ENCODE data around the gene MOK.
"Not testable (repeated sequence)": the region's sequence is repeated elsewhere in the genome, so short reads cannot be mapped to it uniquely, and the experiment has no call there.

Gene MOK

DNA sequence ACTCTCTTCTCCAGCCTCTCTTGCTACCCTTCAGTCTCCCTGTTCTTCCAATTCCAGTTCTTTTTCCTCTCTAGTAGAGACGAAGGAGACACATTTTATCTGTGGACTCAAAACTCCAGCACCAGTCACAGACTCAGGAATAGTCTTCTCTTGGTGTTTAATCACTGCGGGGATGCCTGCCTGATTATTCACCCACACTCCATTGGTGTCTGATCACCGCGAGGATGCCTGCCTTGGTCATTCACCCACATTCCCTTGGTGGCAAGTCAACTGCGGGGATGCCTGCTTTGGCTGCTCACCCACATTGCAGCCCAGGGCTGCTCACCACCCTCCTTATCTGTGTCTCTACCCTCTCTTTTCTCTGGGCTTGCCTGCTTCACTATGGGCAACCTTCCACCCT, 64.5 kb downstream of the MOK start:
- not testable (repeated sequence) for DNase-seq

DNA sequence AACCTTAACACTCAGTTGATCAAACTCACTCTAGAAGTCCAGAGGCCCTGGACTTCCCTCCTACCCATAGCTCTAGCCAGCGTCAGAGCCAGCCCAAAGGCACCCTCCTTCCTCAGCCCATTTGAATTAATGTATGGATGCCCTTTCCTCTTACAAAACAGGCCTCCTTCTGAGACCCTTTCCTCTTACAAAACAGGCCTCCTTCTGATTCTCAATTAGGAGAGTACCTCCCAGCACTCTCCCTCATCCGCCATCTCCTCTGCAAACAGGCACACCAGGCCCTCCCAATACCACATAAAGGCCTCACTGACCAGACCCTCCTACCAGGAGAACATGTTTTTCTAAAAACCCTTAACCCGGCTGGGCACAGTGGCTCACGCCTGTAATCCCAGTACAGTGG, 65.7 kb downstream of the MOK start:
- no peak for DNase-seq

DNA sequence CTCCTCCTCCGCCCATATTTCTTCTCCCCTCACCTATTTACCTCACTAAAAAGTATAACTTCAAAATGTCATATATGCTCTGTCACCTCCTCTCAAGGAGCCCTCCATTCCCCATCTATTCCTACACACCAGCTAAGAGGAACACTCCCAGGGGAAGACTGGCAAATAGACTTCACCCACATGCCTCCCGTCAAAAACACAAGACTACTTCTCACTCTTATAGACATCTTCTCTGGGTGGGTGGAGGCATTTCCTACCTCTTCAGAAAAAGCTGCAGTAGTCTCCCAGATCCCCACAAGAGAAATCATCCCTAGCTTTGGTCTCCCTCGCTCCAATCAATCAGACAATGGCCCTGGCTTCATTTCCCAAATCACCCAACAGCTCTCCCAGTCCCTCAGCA, 66.2 kb downstream of the MOK start:
- no peak for DNase-seq

DNA sequence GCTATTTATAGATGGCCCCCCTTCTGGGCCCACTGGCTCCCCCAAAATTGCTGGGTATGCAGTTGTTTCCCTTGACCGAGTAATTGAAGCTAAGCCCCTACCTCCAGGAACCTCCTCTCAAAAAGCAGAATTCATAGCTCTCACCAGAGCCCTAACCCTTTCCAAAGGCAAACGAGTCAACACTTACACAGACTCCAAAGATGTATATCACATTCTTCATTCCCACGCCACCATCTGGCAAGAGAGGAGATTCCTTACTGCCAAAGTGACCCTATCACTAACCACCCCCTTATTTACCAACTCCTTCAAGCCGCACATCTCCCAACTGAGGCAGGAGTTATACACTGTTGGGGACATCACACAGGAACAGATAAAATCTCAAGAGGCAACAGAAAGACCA, 66.8 kb downstream of the MOK start:
- DNase-seq: no peak

DNA sequence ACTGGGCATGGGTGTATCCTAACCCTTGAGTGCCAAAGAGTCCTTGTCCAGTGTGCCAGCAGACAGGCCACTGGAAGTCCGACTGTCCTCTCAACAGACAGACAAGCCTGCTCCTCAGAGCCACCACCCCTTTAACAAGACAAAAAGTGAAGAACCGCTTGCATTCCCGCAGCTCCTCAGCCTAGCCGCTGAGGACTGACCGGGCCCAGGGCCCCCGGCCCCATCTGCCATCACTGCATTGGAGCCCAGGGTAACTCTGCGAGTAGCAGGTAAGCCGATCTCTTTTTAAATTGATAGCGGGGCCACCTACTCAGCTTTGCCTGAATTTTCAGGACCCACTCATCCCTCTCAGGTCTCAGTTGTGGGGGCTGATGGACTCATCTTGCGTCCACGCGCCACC, 68.9 kb downstream of the MOK start:
- no peak for DNase-seq

DNA sequence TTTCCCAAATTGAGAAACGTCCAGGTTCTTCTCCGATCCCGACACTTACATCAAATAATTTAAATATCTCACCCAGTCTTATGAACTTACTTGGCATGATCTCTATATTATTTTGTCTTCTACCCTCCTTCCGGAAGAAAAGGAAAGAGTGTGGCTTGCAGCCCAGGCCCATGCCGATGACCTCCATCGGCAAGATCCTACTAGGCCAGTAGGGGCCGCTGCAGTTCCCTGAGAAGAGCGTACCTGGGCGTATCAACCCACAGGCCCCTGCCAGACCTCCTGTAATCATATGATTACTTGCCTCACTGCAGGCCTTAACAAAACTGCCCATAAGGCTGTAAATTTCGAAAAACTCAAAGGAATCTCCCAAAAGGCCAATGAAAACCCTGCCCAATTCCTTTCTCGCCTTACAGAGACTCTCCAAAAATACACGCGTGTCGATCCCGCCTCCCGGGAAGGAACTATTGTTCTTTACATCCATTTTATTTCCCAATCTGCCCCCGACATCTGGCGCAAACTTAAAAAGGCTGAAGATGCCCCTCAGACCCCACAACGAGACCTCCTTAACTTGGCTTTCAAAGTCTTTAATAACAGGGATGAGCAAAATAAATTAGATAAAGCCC, 69.6 kb downstream of the MOK start:
- DNase-seq: no peak

DNA sequence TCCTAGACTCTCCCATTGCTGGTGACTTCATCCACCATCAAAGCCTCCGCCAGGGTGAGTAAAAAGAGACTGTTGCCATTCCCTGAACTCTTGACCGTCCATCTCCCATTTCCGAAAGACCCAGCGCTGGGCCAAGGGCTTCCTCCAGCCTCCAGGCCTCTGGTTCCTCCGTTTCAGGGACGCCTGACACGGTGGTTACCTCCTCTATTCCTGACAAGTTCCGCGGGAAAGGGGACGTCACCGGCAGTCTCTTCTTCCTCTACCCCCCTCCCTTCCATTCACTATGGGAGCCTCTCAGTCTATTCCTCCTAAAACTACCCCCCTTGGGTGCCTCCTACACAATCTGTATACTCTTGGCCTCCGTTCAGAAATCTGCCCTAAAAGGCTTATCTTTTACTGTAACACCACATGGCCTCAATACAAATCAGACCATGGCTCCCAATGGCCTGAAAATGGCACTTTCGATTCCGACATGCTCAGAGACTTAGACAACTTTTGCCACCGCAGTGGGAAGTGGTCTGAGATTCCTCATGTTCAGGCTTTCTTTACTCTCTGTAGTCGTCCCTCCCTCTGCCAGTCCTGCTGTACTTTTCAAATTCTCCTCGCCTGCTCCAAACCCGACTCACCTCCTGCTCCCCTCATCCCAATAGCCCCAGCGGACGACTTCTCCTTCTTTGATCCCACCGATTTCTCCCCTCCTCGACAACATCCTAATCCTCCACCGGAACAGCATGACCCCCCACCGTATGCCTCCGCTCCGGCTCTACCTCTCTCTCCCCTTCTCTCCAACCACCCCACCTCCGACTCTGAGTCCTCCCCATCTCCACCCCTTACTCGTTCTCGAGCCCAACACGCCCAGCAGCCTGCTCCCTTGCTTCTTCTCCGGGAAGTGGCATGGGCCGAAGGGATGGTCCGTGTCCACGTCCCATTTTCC, 70.4 kb downstream of the MOK start:
- DNase-seq: no peak

DNA sequence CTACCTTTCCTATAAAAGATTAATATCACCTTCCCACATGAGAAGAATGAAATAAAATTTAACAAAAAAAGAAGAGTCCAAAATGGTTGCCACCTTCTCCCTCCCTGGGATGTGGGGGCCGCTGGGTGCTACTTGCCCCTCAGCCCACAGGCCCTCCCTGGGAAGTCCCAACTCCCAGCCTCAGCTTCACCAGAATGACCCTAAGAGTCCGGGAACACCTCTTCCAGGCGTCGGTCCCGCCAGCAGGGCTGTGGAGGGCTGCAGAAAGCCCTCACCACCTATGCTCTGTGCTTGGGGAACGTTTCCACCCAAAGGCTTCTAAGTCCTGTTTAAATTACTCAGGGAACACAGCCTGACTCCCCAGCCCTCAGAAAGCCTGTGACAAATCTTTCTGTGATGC, 71.9 kb downstream of the MOK start:
- DNase-seq: no peak

DNA sequence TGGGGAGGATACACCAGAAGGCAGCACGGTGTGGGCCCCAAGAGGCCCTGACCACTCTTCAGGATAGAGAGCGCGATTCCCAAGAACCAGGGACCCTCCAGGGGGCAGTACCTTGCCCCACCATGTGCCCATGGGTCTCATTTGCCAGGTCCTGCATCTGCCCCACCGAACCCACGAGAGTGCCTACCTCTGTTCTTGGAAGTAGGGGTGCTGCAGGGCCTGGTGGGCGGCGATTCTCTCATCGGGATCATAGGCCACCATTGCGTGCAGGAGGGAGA, 72.7 kb downstream of the MOK start:
- DNase-seq: no peak

DNA sequence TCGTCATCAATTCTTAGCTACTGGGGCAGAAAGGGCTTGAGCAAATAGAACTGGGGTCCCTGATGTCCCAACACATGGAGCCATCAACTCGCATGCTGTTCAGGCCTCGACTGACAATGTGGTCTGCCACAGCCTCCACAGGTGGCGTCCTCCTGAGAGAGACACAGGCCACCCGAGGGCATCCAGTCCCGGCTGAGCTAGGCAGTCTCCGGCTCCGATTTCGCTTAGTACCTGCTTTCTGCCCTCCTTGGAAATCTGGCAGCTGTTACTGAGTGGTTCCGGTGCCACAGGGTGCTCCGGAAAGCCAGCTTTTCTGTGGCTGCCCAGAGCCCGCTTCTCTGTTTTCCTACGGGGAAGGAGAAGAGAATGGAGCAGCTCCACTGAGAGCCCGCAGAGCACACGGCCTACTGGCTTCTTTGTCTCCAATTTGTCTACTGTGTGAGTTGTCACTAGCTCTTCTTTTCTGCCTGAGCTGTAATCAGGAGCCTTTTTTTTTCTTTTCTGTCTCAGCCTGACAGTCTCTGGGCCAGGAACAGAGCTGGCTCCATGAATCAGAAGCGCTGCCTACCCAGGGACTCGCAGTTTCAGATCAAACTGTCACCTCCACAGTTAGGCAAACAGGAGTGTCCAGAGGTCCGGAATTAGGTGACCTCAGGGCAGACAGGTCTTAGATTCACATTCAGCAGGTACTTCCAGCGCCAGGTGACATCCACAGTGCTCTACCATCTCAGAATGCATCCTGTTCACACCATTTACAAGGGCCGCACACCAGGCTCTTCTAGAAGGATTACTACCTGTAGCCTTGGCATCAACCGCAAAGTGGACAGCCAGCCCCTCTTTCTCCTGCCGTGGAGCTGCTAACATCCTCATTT, 73.3 kb downstream of the MOK start:
- DNase-seq: no peak

DNA sequence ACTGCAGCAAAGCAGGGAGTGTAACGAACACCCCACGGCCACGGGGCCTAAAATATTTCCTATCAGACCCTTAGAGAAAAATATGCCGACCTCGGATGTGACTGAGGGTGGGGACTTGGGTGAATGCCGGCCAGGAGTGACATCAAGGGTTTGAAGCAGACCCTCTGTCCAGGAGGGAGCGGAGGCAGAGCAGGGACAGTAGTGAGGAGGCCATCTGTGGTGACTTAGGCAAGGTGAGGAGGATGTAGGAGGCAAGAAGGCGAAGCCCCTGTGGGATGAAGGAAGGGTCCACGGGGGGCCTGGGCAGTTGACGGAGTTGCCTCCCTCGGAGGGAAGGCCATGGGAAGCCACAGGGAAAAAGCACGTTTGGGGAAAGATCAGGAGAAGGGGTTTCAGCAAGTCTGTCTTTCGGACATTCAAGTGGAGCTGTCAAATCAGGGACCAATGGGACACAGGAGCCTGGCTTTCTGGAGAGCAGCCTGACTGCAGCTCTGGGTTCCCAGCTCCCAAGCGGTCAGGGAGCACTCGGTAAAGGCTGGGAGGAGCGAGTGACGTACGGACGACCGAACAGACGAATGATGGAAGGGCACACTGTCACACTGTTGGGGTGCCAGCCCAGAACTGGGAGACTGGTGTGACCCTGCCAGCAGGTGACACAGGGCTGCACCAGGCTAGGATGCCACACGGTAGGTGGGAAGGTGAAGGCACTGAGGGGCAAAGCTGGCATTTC, 74.3 kb downstream of the MOK start:
- no peak for DNase-seq

DNA sequence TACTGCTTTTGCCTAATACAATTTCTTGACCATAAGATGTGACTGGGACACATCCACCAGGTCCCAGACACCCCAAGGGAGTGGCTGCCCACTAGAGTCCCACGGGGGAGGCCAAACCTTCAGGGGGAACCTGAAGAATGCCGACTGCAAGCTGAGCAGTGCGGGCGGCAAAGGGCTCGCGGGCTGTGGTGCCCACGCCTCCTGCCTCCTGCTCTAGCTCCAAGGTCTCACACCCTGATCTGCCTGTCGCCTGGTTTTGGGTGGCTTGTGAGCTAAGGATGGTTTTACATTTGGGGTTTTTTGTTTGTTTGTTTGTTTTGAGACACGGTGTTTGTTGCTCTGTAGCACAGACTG, 75.2 kb downstream of the MOK start:
- no peak for DNase-seq

DNA sequence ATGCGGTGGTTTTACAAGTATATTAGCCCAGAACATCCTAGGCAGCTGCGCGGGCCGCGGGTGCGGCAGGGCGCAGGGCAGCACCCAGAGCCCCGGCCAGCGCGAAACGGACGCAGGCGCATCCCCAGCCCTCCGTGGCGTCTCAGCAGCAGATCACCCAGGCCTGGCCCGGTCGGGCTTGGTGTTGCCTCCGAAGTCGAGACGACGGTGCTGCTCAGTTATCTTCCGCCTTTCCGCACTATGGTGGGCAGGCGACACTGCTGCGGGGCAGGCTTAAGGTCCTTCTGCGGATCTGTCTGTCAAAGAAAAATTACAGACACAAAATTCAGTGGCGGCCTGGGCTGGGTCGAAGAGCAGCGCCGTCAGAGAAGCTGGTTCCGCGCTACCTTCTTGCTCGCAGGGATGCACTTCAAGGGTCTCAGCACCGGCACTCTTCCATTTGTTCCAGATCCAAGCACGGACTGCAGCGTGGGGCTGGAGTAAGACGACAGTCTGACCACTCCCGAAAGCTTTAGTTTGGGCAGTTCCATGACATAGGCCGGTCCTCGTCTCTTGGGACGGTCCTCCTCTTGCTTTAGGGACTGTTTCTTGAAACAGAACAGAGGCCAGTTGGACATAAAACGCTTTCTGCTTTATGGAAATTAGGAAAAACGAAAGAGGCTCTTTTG, 75.8 kb downstream of the MOK start:
- DNase-seq: no peak

DNA sequence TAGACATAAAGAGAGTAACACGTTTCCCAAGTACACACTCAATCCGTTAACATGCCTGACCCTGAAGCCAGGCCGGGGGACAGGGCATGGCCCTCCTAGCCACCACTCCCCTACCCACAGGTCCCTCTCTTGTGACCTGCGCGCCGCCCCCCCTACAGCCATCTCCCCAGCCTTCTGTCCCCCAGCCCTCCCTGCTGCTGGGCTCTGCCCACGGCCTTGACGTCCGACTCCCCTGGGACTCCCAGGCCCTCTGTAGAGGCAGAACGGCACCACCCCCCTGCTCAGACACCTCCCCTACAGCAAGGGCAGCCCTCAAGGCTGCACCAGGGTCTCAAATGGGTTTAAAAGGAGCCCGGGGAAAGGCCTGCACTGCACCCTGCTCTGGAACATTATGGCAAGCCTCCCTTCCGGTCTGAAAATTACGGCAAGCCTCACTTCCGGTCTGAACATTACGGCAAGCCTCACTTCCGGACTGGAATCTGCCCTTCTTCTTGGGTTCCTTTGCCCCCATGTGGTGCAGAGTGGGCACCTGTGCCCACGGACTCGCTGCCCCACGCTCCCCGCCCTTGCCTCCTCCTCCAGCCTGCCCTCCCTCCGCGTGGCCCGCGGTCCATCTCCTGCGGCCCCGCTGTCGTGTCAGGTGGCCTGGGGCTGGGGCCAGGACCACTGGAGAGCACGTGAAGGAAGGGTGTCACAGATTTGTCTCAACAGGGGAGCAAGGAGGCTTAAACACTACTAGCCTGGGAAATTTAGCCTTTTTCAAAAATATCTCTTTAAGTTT, 77.6 kb downstream of the MOK start:
- no peak for DNase-seq

DNA sequence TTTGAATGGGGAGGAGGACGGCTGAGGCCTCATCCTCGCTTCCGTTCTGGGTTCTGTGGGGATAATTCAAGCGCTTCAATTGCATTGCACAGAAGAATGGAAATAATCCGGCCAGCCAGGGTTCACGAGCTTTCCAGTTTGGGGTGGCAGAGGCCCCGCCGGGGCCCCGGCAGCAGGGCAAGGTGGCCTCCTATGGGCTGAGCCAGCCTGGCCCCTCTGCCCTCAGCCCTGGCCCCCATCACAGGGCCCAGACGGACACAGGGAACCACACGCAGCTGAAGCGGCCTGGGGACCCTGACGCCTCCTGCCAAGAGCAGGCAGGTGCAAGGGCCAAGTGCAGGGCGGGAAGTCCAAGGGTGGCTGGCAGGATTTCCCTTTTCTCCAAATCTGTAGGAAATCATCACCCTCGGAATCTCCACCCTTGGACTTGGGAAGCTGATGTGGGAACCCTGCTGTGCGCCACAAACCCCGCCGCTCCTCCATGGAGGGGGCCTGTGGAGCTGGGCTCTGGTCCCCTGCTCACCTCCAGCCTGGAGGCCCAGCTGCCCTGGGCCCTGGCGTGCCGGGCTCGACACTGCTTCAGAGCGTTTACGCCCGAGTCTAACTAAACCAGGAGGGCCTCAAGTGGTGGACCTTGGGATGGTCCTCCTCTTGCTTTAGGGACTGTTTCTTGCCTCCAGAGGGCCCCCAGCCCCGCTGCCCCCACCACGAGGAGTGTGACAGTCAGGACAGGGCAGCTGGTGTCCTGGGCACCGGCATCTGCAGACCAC, 78.4 kb downstream of the MOK start:
- no peak for DNase-seq

DNA sequence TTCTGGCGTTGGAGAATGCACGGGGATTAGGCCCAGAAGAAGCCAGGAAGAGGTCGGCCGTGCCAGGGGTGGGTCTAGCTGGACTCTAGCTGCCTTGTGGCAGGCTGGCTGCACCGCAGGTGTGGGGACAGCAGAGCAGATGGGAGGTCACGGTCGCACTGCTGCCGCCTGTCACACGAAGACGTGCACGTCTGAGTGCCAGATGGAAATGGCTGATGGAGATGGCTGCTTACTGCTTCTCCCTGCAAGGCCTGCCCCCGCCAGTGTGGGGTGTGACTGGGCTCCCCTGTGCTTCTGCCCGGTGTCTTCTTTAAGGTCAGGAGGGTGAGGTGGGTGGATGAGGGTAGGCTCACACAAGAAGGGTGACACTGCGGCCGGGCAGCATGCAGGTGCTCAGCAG, 79.0 kb downstream of the MOK start:
- DNase-seq: no peak

DNA sequence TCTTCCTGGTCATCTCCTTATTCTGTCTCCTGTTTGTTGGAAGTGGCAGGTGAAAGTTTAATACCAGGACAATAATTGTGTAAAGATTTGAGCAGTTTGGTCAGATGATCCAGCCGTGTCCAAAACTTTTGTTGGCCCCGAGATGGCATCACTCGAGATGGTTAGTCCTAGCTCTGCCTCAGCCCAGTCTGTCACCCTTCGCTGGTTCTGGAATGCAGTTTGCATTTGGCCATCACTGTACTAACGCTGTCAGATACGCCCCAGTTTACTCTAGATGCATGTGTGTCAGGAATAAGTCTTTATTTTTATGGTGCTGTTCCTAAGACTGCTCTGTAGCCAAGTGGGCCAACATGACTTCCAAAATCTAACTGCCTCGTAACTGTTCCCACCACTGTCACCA, 79.6 kb downstream of the MOK start:
- DNase-seq: no peak

DNA sequence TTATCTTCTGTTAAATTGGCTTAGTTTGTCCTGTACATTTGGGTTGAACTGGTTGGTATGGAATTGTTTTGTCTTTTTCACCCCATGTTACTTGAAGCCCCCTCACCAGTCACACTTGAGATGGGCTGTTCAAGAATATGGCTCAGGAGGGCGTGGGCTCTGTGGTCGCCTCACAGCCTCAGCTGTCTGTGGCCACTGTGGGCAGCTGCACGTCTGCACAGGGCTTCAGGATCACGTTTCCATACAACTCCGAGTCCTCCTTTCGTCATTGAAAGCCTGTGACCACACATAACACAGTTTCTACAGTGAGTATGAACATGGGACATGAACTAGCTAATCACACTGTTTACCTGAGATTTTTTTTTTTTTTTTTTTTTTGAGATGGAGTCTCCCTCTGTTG, 81.3 kb downstream of the MOK start:
- DNase-seq: no peak

DNA sequence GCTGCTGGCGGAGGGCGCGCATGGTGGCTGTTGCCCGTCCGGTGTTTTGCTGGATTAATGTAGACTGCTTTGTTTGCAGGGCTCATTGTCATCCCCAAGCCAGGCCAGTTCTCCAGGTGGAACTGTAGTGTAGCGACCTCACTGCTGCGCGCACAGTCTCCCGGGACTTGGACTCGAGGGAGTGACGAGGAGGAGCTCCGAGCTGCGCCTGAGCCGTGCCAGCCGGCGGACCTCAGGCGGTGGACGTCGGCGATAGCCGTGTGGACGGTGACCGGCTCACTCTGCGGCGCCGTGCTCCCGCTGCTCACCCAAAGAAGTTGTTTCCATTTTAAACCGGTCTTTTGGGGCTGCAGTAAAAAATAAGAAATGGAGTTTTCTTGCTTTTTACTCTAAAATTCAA, 82.2 kb downstream of the MOK start:
- no peak for DNase-seq

DNA sequence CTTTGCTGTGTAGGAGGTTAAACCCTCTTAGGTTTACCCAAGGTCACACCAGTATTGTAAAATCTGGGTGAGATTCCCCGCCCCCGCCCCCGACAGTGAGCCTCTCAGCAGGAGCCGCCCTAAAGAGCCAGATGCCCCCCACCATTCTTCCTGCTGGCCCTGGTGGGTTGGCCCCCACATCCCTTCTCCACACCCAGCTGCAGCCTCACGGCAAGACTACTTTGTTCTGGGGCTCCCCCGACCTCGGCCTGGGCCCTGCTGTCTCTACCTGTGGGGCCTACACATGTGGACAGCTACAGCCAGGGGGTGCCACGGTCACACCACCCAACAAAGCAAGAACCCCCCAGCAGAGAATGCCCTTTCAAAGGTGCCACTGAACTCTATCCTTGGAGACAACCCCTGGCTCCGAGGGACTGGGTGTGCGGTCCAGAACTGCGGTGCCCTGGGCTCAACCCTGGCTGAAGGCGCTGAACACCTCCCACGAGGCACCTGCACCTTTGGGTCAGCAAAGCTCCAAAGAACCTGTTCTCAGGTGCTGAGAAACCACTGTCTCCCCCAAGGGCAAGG, 82.9 kb downstream of the MOK start:
- no peak for DNase-seq

DNA sequence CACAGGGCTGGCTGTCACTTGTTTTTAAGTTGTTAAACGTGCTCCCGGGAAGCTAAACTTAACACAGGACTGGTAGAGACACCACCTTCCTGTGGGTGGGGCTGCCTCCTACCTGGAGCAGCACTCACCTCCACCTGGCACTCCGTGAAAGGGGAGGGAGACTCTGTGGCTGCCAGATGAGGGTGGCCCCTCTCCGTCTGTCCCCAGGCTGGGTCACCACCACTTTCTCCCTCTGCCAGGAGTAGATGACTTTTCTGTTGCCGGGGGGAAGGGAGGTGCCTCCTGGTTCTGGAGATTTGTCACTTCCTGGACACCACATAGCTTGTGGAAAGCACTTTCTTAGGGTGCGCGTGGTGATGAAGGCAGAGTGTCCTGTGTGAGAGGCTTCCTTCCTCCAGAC, 83.9 kb downstream of the MOK start:
- no peak for DNase-seq

All from cerebellar nuclear complex (tissue), 1 donor.